NT2/D1 (cell line): ENCODE data around the gene GALNT9.

Experiments
- DNase-seq: peaks from one replicate; pipeline ENCODE4 v3.0.0-alpha.2; 2011; ENCODE audit warnings: low read depth, low spot score
- H3K27me3 ChIP-seq: 2 replicates; pipeline ENCODE4 v1.6.0; 2011; ENCODE audit warnings: mild to moderate bottlenecking; ENCODE audit not compliant: insufficient read length, insufficient read depth
- H3K36me3 ChIP-seq: 2 replicates; pipeline ENCODE4 v1.6.1; 2011; ENCODE audit warnings: mild to moderate bottlenecking, low read length, mixed read lengths; ENCODE audit not compliant: insufficient read depth, insufficient read length
- H3K4me1 ChIP-seq: 2 replicates; pipeline ENCODE4 v1.5.1; 2011; ENCODE audit not compliant: insufficient read depth, insufficient read length
- H3K4me3 ChIP-seq: 2 replicates; pipeline ENCODE4 v1.5.1; 2011; ENCODE audit warnings: low read depth; ENCODE audit not compliant: insufficient read length
- H3K9ac ChIP-seq: 2 replicates; pipeline ENCODE4 v1.6.0; 2011; ENCODE audit warnings: low read depth; ENCODE audit not compliant: insufficient read length
- H3K9me3 ChIP-seq: 2 replicates; pipeline ENCODE4 v1.5.1; 2011; ENCODE audit warnings: mild to moderate bottlenecking, low read length; ENCODE audit not compliant: insufficient read depth
- SUZ12 ChIP-seq: IDR thresholded peaks from 2 replicates; pipeline ENCODE4 v1.6.1; 2011; ENCODE audit not compliant: insufficient read length, insufficient read depth; ENCODE audit errors: extremely low read depth
- YY1 ChIP-seq: IDR thresholded peaks from 2 replicates; pipeline ENCODE4 v1.6.1; 2011; ENCODE audit not compliant: insufficient read length, insufficient read depth
- ZNF274 ChIP-seq: IDR thresholded peaks from 2 replicates; pipeline ENCODE4 v1.6.1; 2011; ENCODE audit warnings: mild to moderate bottlenecking, low read depth, low read length

The GALNT9 gene

DNA sequence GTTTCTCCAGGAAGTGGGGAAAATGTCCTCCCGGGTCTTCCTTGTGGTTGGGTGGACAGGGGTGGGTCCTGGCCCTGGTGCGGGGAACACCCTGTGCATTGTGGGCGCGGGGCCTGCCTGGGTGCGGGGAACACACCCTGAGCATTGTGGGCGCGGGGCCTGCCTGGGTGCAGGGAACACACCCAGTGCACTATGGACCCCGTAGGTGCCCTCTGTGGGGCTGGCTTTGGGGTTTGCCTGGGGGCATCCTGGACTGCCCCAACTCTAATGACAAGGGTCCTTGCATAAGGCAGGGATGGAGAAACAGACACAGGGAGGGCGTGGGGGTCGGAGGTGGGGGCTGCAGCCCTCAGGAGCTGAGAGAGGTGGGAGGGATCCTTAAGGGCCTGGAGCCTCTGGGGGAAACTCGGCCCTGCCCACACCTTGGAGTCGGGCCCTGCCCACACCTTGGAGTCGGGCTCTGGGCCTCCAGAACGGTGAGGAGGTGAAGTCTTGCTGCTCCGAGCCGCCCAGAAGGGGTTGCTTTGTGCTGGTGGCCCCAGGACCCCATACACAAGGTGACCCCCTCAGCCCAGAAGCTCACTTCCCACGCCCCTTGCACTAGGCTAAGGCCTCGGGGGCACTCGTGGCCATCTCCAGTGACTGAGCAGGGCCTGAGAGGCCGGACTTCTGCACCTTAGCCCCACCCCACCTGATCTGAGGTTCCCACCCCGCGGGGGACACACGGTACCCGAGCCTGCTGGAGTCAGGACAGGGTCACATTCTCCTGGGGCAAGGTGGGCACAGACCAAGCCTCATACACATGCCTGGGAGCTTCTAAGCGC is 69.3 kb downstream of the GALNT9 start:
- peaks cover 7% of the 10 kb centered on the region for H3K4me1 ChIP-seq
- H3K27me3 ChIP-seq, result peaks cover 50% of the 10 kb centered on the region
- H3K36me3 ChIP-seq, result no peaks in the 10 kb centered on the region
- no peaks in the 10 kb centered on the region for H3K9me3 ChIP-seq
- no peak overlapping the region for H3K4me3 ChIP-seq
- DNase-seq, result no peak
- no peak overlapping the region for H3K9ac ChIP-seq
- TF ChIP-seq SUZ12, result no peak
- TF ChIP-seq YY1, result no peak
- no peak for TF ChIP-seq ZNF274

DNA sequence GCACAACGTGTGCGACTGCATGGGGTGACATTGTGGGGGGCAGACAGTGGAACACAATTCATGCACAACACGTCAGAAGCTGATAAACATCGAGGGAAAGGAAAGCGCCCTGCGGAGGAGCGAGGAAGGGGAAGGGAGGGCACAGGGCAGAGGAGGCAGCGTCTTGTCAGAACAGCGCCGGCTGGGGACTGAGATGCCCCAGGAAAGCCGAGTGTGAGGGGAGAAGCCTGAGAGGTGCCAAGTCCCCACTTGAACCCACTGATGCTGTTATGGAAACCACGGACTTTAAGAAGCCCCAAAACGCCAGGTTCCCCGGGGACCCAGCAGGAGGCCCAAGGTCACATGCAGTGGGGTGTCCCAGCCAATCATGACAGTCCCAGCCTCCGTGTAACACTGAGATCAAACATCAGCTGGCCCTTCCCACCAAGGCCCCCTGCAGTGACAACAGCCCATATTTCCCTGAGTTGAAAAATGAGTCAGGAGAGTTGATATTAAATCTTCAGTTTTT is 70.0 kb downstream of the GALNT9 start:
- TF ChIP-seq YY1 (no peak), ZNF274 (no peak), SUZ12 (no peak)
- Histone ChIP-seq H3K27me3 (peaks cover 44% of the 10 kb centered on the region), H3K4me3 (no peak overlapping the region), H3K36me3 (no peaks in the 10 kb centered on the region), H3K9me3 (no peaks in the 10 kb centered on the region), H3K4me1 (peaks cover 7% of the 10 kb centered on the region), H3K9ac (no peak overlapping the region)
- DNase-seq, result no peak

DNA sequence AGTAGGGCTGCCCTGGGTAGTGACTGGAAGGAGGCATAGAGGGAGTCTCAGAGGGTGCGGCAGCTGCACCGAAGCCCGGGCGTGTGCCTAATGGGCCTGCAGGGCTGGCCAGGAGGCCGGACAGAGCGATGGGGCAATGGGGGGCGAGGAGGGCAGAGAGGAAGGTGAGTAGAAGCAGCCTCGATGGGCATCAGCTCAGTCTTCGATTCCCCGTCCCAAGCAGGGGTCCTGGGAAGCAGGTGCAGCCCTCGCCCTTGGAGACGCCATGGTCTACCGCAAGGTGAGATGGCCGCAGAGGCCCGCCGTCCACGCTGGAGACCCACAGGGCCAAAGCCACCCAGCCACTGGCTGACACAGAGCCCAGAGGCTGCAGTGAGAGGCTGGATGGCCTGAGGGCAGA is 70.8 kb downstream of the GALNT9 start:
- DNase-seq, result no peak
- H3K4me1 ChIP-seq, result peaks cover 7% of the 10 kb centered on the region
- no peak overlapping the region for H3K4me3 ChIP-seq
- no peaks in the 10 kb centered on the region for H3K9me3 ChIP-seq
- H3K9ac ChIP-seq, result no peak overlapping the region
- no peak for TF ChIP-seq YY1
- TF ChIP-seq ZNF274, result no peak
- TF ChIP-seq SUZ12, result no peak
- peaks cover 38% of the 10 kb centered on the region for H3K27me3 ChIP-seq
- no peaks in the 10 kb centered on the region for H3K36me3 ChIP-seq

DNA sequence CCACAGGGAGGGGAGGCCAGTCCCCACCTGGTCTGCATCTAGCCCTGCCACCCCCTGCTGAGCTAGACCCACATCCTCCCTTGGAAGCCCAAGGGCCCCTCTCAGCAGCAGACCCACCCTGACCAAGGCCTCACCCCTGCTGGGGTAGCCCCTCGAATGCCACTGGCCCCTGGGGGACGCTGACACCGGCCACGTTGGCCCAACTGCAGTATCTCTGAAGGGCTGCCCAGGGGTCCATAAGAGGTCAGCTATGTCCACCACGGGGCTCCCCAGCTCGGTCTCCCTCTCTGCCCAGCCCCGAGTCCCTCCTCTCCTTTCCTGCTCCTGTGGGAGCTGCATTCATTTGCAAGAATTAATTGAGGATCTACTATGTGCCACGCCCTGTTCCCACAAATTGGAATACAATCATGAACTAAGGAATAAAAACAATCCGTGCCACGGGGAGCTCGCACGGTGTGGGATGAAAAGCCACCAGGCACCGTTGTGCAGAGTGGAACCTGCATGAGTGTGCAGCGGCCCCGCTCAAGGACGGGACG is 71.4 kb downstream of the GALNT9 start:
- H3K4me1 ChIP-seq, result peaks cover 7% of the 10 kb centered on the region
- no peak overlapping the region for H3K4me3 ChIP-seq
- no peaks in the 10 kb centered on the region for H3K9me3 ChIP-seq
- DNase-seq, result no peak
- H3K36me3 ChIP-seq, result no peaks in the 10 kb centered on the region
- TF ChIP-seq SUZ12 (no peak), YY1 (no peak), ZNF274 (no peak)
- peaks cover 34% of the 10 kb centered on the region for H3K27me3 ChIP-seq
- no peak overlapping the region for H3K9ac ChIP-seq

DNA sequence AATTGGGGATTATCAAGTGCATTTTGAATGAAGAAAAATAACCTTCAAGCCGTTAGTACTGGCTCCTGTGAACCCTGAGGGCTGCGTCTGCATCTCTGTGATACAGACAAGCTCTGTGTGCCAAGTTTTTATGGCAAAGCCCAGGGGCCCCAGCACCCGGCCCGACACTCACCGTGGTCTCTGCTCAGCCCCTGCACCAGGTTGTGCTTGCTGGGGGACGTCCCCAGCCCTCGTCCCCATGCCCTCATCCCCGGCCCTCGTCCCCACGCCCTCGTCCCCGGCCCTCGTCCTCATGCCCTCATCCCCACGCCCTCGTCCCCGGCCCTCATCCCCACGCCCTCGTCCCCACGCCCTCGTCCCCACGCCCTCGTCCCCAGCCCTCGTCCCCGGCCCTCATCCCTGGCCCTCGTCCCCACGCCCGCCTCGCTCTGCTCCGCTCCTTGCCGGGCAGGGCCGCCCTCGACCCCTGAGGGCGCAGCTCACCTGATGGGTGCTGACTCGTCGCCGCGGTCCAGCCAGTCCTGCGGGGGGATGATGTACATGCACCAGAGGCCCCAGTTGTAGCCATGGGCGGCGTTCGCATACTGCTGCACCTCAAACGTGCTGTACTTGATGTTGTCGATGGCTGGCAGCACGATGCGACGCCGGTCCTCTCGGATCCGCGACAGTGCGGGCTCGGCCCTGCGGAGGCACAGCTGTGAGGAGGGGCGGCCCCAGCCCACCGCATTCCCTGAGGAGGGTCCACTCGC is 72.0 kb downstream of the GALNT9 start:
- H3K27me3 ChIP-seq, result peaks cover 28% of the 10 kb centered on the region
- no peak for DNase-seq
- TF ChIP-seq YY1, result no peak
- TF ChIP-seq ZNF274, result no peak
- TF ChIP-seq SUZ12, result no peak
- no peak overlapping the region for H3K9ac ChIP-seq
- H3K4me1 ChIP-seq, result peaks cover 7% of the 10 kb centered on the region
- no peak overlapping the region for H3K4me3 ChIP-seq
- no peaks in the 10 kb centered on the region for H3K36me3 ChIP-seq
- H3K9me3 ChIP-seq, result no peaks in the 10 kb centered on the region

DNA sequence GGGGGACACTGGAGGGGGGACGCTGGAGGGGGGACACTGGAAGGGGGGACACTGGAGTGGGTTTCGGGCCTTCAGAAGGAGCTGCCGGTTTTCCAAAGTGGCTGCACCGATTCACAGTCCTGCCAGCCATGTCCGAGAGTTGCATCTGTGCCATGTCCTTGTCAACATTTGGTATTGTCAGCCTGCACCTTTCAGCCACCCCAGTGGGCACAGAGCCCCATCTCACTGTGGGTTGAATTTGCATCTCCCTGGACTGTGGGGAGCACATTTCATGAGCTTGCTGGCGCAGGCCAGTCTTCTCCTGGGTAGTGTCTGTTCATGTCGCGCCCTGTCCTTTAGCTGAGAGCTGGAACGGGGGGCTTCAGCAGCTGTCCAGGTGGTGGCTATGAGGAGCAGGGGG is 72.7 kb downstream of the GALNT9 start:
- DNase-seq, result no peak
- TF ChIP-seq SUZ12, result no peak
- no peak for TF ChIP-seq ZNF274
- no peak for TF ChIP-seq YY1
- H3K36me3 ChIP-seq, result no peaks in the 10 kb centered on the region
- H3K4me3 ChIP-seq, result no peak overlapping the region
- peaks cover 7% of the 10 kb centered on the region for H3K4me1 ChIP-seq
- H3K9ac ChIP-seq, result no peak overlapping the region
- H3K9me3 ChIP-seq, result no peaks in the 10 kb centered on the region
- H3K27me3 ChIP-seq, result peaks cover 26% of the 10 kb centered on the region

DNA sequence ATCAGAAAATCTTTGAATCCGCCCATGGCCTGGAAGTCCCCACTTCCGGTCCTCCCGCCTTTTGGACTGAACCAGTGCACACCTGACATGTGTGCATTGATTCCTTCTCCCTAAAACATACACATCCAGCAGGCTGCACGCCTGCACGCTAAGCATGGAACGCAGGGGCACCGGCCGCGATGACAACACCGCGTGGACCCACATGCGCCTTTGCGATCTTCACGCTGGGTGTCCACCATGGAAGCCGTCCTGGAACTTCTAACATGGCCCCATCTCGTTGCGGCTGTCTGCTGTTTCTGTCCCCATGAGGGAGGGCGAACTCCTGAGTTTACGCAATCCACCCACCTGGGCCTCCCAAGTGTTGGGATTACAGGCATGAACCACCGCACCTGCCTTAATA is 73.7 kb downstream of the GALNT9 start:
- TF ChIP-seq YY1 (no peak), SUZ12 (no peak), ZNF274 (no peak)
- no peaks in the 10 kb centered on the region for H3K36me3 ChIP-seq

More for the DNA sequence above, 73.7 kb downstream of the GALNT9 start:
- no peak for DNase-seq
- H3K27me3 ChIP-seq, result peaks cover 21% of the 10 kb centered on the region
- peaks cover 7% of the 10 kb centered on the region for H3K4me1 ChIP-seq
- no peaks in the 10 kb centered on the region for H3K9me3 ChIP-seq
- no peak overlapping the region for H3K9ac ChIP-seq
- no peak overlapping the region for H3K4me3 ChIP-seq
